GM11168 (cell line): ENCODE results near the gene SORCS3.

Experiments
- in situ Hi-C: fragments of 300-500 bp; cut with MboI; formaldehyde crosslinking; loops from one replicate; pipeline ENCODE4 v1.12.0; 2022; ENCODE audit warnings: low sequenced_read_pairs; ENCODE audit not compliant: unreplicated experiment

The SORCS3 gene

GRCh38 chr10:104766341-104766740 is 125.3 kb downstream of the SORCS3 start:
- in situ Hi-C loops: no loop called here

DNA sequence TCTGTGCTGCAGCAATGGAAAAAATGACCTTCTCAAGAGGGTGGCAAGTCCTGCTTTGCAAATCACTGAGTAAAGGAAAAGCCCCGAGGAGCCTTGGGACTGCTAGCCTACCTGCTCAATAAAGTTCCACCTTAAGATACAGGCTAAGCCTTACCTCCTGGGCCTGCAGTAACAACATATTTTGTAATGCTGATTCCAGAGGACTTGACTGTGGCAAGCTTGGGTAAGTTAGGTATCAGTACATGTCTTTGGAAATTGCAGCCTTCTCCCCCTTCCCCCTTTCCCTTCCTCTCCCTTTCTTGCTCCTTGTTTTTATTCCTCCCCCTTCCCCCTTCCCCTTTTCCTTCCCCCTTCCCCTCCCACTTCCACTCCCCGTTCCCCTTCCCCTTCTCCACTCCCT is 126.2 kb downstream of the SORCS3 start:
- in situ Hi-C loops: no loop called here

DNA sequence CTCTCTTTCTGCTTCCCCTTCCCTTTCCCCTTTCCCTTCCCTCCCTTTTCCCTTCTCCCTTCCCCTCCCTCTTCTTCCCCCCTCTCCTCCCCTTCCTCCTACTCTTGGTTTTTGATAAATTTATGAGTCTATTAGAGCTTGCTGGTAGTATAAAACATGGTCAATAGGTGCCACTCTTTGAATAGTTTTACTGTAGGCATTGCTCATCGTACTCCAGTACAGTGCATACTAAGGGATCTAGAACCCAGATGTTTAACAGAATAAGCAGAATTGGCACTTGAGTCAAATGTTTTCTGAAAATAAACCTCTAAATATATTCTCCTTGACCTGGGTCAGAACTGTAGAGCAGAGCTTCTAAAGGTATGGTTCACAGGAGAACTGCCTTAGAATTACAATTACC is 126.7 kb downstream of the SORCS3 start:
- in situ Hi-C loops: no loop called here

DNA sequence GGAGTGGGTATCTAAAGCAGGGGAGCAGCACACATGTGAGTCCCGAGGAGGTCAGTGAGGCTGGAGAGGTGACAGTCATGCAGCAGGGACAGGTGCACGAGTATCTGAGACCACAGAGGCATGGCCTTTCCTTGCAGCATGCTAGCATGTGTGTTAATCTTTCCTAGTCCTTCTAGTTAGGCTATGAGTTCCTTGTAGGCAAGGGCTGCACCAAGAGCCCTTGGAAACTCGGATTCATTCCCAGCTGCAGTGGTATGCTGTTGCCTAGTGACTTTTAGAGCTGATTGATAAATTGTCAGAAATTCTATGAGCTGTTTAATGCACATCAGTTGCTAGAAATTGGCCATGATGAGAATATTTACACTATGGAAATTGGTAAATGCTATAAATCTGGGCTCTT is 132.0 kb downstream of the SORCS3 start:
- in situ Hi-C loops: no loop called here

DNA sequence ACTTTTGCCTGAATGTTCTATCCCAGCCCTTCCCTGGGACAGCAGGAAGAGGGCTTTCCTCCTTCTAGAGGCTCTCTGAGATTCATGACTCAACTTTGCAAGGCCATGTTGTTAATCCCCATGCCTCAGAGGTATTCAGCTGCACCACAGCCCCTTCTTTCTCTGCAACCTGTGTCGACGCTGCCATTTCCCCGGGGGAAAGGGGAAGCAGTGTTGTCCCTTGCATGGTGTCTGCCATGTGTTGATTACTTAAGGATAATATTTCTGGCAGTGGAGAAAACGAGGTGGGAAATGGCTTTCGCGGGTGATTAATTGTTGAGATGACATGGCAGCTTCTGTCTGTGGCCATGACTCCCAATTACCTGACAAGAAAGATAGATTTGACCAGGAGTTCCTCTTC is 133.1 kb downstream of the SORCS3 start:
- in situ Hi-C loops: no loop called here

GRCh38 chr10:104777086-104777799 is 136.2 kb downstream of the SORCS3 start:
- in situ Hi-C loops: no loop called here

DNA sequence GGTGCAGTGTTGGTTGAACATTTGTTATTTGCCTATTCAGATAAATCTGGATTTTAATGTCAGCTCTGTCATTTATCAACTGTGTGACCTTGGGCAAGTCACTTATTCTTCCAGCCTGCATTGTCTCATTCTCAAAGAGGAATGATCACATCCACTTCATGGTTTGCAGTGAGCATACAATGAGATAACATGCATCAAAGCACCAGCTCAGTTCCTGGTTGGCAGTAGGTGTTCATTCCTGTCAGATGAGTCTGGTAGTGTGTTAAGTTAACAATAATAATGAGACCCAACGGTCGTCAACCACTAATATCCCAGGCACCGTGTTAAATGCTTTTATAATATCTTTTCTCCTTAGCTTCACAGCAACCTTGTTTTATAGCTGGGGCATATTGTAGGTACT is 137.3 kb downstream of the SORCS3 start:
- in situ Hi-C loops: no loop called here

- in situ Hi-C loops: no loop called here
These were observed 138.6 kb downstream of the SORCS3 start for GRCh38 chr10:104779701-104780100.

DNA sequence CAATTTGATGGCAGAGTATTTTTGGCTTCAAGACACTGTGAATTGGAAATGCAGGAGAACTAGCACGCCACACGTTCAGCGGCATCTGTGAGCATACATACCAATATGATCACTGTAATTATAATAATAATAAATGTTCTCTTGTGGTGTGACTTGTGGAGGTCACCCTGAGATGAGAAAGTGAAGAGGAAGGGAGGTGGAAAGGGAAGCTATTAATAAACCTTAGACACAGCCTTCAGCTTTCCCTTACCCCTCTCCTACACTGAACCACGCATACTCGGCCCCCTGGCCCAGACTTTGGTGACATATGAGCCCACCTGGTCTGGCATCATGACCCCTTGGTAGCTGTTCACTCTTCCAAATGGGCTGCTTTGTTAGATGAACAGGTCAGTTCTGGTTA is 139.1 kb downstream of the SORCS3 start:
- in situ Hi-C loops: no loop called here

- in situ Hi-C loops: no loop called here
These were observed 140.0 kb downstream of the SORCS3 start for GRCh38 chr10:104780946-104781595.

DNA sequence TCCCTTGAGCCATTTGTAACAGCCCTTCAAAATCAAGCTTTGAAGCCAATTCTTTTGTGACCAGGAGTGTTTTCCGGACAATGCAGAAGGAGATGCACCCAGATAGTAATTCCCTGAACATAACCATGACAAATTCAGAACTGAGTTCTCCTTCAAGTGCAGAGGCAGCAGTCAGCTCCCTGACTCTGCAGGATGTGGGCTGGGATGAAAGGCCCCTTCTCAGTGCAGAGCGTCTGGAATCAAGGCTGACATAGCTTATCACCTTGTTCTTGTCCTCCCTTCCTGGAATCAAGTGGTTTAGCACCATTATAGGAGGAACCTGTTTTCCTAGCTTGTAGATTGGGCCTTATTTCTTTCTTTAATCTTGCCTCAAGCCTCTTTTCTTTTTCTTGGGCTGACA is 143.4 kb downstream of the SORCS3 start:
- in situ Hi-C loops: no loop called here

- in situ Hi-C loops: no loop called here
These were observed 150.4 kb downstream of the SORCS3 start for GRCh38 chr10:104791471-104791870.

DNA sequence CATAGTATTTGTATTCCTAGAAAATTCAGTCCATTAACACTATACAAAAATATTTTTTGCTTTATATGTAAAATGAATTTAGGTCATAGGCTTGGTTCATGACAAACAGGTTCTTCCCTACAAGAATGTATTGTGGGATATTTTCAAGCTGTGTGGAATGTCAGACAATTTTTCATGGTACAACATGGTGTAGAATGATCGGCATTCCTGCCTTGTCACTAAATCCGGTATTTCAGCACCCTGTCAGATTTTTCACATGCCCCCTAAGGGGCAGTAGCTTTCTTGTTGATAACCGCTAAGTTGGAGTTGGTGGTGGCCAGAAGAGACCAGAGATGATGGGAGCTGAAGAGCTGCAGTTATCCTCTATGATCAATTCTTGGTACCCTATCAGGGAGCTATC is 154.3 kb downstream of the SORCS3 start:
- in situ Hi-C loops: no loop called here

GRCh38 chr10:104796823-104797222 is 155.7 kb downstream of the SORCS3 start:
- in situ Hi-C loops: no loop called here

- in situ Hi-C loops: no loop called here
These were observed 161.9 kb downstream of the SORCS3 start for GRCh38 chr10:104802941-104803340.

DNA sequence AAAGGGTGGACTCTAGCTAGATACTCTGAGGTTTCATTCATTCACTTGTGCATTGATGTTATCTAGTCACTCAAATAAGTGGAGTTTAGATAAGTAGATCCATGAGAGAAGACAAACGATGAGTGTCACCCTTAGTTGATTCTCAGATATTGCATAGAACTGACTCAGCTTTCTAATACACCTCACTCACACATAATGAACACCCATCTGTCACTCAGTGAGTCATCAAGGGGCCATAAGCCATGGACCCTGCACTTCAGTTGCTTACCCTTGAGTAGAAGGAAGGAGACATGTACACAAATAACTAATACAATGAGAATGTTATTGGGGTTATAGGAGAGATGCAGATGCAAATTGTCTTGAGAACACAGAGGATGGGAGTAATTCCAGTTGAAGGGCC is 163.8 kb downstream of the SORCS3 start:
- in situ Hi-C loops: no loop called here

- in situ Hi-C loops: no loop called here
These were observed 165.7 kb downstream of the SORCS3 start for GRCh38 chr10:104806801-104807200.

- in situ Hi-C loops: no loop called here
These were observed 166.7 kb downstream of the SORCS3 start for GRCh38 chr10:104807581-104808310.

- in situ Hi-C loops: no loop called here
These were observed 168.4 kb downstream of the SORCS3 start for GRCh38 chr10:104809288-104810090.

DNA sequence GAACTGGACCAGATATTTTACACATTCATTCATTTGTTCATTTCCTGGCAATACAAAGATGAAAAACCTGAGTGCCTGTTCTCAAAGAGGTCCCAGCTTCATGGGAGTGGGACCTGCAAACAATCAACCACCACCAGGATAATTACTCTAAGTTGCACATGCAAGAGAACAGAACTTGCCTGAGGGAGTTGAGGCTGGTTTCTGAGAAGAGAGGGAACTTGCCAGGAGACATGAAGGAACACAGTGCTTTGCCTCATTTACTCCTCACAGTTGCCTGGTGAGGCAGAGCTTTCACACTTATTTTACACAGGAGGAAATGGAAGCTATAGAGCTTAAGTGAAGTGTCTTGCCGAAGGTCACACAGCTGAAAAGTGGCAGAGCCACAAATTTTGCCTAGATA is 170.1 kb downstream of the SORCS3 start:
- in situ Hi-C loops: no loop called here

- in situ Hi-C loops: no loop called here
These were observed 175.4 kb downstream of the SORCS3 start for GRCh38 chr10:104816501-104816900.
